ENCODE measurements around the gene FYCO1.

DNA sequence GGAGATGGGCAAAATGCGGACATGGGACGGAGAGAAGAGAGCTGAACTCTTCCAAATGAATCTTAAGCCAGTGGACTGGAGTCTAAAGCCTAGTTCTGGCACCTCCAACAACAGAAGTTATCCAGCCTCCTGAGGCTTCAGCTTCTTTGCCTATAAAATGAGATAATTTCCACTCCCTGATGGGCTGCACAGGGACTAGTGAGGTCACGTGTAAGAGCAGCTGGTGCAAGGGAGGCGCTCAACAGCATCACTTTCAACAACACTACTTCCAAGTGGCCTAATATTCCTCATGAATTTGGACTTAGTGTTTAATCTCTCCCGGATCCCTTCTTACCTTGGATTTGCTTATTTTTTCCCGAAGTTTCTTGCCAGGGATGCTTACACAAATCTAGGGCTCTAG is 43.7 kb downstream of the FYCO1 start:
- no peak for TF ChIP-seq EZH2 (IDR thresholded peaks at IDR 0.05; ENCODE audit: low read length, unreplicated experiment)
- TF ChIP-seq, protein P1, sequence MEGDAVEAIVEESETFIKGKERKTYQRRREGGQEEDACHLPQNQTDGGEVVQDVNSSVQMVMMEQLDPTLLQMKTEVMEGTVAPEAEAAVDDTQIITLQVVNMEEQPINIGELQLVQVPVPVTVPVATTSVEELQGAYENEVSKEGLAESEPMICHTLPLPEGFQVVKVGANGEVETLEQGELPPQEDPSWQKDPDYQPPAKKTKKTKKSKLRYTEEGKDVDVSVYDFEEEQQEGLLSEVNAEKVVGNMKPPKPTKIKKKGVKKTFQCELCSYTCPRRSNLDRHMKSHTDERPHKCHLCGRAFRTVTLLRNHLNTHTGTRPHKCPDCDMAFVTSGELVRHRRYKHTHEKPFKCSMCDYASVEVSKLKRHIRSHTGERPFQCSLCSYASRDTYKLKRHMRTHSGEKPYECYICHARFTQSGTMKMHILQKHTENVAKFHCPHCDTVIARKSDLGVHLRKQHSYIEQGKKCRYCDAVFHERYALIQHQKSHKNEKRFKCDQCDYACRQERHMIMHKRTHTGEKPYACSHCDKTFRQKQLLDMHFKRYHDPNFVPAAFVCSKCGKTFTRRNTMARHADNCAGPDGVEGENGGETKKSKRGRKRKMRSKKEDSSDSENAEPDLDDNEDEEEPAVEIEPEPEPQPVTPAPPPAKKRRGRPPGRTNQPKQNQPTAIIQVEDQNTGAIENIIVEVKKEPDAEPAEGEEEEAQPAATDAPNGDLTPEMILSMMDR (conservative IDR thresholded peaks at IDR 0.05; ENCODE audit: low read depth, low read length), result no peak

Measured in PC-3 (cell line).